ENCODE data around the gene GAS2L1.

The GAS2L1 gene

DNA sequence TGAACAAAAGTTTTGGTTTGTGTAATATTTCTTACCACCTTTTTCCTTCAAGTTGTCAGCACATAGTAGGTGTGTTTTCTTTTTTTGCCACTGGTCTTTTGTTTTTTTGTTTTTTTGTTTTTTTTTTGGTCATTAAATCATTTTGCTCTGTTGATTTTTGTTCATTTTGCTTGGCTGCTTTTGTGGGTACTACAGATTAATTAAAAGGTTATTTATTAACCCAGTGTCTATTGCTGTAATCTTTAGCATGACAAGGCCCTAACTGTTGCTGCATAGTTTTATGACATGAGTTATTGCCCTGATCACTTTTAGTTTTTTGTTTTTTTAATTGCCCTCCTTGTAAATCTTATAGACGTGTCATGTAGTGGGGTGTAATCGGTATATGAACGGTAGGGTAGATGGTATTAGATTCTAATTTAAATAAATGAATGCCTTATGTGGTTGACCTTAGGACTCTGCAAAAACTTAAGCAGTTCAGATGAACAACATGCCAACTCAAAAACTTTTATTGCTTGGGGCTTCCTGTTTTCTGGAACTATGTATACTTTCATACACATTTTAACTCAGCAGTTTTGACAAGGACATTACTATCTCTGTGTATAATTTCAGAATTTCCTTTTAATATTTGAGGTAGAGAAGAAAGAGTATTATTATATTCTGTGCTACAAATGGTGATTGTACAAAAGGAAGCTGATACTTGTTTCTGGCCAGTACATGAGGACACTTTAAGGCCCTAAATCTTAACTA is 30.5 kb upstream of the GAS2L1 start:
- no peak for DNase-seq

GRCh38 chr22:29277927-29278326 is 28.5 kb upstream of the GAS2L1 start:
- no peak for DNase-seq

GRCh38 chr22:29284196-29284595 is 22.3 kb upstream of the GAS2L1 start:
- DNase-seq, result no peak

GRCh38 chr22:29288837-29289236 is 17.6 kb upstream of the GAS2L1 start:
- no peak for DNase-seq

- DNase-seq, result no peak
These were observed 16.4 kb upstream of the GAS2L1 start for GRCh38 chr22:29290061-29290460.

- no peak for DNase-seq
These were observed 15.2 kb upstream of the GAS2L1 start for GRCh38 chr22:29291215-29291614.

- DNase-seq, result no peak
These were observed 14.1 kb upstream of the GAS2L1 start for GRCh38 chr22:29292379-29292778.

DNA sequence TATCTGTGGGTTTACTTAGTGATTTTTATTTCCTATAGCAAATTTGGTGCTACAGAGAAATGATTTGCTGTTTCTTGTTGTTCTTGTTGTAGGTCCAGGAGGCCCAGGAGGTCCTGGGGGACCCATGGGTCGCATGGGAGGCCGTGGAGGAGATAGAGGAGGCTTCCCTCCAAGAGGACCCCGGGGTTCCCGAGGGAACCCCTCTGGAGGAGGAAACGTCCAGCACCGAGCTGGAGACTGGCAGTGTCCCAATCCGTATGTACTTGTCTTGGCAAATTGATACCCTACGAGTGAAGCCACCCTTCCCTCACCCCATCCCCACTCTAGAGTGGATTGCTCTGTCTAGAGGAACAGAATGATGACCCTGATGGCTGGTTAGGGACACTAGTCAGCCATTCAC is 7.8 kb upstream of the GAS2L1 start:
- DNase-seq, result no peak

DNA sequence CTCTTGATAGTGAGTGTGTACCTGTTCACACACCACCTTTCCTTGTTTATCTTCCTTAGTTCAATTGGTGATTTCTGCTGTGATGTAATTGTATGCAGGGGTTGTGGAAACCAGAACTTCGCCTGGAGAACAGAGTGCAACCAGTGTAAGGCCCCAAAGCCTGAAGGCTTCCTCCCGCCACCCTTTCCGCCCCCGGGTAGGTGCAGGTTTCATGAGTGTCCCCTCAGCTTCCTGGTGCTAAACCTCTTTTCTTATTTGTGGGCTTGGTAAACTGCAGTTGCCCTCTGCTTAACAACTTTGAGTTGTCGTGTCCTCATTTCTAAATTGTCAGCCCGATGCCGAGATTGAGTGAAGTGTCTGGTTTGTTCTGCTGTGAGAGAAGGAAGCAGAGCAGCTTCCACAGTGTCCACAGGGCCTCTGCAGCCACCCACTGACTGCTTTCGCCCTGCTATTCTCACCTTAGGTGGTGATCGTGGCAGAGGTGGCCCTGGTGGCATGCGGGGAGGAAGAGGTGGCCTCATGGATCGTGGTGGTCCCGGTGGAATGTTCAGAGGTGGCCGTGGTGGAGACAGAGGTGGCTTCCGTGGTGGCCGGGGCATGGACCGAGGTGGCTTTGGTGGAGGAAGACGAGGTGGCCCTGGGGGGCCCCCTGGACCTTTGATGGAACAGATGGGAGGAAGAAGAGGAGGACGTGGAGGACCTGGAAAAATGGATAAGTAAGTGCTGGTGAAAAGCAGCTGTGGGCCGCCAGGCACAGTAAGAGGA is 7.1 kb upstream of the GAS2L1 start:
- DNase-seq, result no peak

DNA sequence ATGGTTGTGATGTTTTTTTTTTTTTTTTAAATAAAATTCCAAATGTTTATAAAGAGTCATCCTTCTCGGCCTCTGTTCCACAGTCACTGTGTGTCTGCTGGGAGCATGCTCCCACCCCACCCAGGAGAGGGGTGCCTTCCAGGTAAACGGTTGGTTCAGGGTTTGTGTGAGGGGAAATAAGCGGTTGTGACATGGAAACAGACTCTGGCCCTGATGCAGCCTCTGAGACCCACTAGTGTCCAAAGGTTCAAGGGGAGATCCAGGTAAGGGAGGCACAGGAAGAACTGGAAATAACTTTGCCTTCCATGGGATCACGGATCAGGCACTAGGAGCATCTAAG is 6.0 kb upstream of the GAS2L1 start:
- no peak for DNase-seq

DNA sequence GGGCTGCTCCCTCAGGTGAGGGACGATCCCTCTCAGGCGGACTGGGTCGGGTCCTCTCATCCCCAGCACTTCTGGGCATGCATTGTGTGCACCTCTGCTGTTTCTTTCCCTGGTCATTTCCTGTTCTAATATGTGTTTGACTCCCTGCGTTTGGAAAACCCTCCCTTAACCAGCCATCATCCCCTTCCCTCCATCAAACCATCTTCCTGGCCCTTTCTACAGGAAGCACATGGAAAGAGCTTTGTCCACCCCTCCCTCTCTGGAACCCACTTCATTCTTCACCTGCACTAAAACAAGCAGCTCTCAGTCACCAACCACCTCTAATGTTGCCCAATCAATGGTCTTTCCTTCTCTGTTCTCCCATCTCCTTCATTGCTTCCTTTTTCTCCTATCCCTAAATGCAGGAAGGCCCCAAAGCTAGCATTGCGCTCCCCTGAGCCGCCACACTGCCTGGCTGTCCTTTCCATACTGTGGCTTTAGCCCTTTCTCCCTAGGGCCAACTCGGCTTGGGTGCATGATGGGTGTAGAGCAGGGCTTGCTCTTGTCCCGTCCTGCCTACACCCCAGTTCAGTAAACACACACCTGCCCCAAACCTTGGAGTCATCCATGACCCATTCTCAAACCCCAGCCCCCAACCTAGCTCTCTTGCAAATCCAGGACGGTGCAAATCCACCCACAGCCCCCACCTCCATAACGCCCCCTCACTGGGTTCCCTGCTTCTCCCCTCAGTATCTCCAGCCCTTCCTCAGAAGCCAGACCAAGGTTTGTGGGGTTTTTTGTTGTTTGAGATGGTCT is 5.4 kb upstream of the GAS2L1 start:
- DNase-seq, result no peak

GRCh38 chr22:29301716-29302401 is 4.6 kb upstream of the GAS2L1 start:
- no peak for DNase-seq

DNA sequence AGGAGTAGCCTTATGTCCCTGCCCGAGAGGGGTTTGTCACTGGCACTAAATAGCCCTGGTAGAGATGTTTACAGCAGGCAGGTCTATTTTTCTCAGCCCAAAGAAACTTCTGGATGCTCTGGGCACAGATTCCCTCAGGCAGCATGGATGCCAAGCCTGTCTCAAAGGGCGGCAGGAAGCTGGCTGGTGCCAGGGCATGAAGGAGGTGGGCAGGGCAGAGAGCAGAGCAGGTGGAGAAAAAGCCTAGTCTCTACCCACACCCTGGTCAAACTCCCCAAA is 4.1 kb upstream of the GAS2L1 start:
- no peak for DNase-seq

GRCh38 chr22:29302681-29303465 is 3.6 kb upstream of the GAS2L1 start:
- DNase-seq, result no peak

GRCh38 chr22:29305836-29306174 is 645 bp upstream of the GAS2L1 start:
- no peak for DNase-seq

GRCh38 chr22:29306835-29307595 is 565 bp downstream of the GAS2L1 start:
- DNase-seq, result no peak

GRCh38 chr22:29307596-29308147 is 1.2 kb downstream of the GAS2L1 start:
- DNase-seq, result no peak

DNA sequence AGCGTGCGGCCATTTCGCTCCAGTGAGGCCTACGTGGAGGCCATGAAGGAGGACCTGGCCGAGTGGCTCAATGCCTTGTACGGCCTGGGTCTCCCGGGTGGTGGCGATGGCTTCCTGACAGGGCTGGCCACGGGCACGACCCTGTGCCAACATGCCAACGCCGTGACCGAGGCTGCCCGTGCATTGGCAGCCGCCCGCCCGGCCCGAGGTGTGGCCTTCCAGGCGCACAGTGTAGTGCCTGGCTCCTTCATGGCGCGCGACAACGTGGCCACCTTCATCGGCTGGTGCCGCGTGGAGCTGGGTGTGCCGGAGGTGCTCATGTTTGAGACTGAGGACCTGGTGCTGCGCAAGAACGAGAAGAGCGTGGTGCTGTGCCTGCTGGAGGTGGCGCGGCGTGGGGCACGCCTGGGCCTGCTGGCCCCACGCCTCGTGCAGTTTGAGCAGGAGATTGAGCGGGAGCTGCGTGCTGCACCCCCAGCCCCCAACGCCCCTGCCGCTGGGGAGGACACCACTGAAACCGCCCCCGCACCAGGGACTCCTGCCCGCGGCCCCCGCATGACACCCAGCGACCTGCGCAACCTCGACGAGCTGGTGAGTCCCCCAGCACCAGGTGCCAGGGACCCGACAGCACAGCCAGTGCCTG is 1.8 kb downstream of the GAS2L1 start:
- DNase-seq, result no peak

DNA sequence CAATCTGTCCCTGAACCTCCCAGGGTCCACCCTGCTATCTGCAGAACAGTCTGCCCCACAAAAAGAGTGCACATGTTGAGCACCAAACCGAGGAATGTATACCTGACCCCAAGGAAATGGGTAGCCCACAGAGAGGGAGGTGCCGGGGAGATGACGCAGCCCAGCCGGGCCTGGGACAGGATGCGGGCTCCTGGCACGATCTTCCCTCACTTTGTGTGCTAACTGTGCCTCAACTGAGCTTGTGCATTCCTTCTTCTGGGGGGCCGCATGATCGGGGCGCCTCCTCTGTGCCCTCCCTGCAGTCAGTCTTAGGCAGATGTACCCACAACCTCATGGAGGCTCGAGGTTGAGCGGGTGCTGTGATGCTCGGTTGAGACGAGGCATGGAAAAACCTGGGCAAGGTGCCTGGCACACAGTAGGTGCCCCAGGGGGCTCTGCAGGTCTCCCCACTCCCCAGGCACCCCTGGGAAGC is 2.4 kb downstream of the GAS2L1 start:
- no peak for DNase-seq

GRCh38 chr22:29309332-29310064 is 3.0 kb downstream of the GAS2L1 start:
- no peak for DNase-seq

All from NCI-H187 treated with DMSO at 0.1 percent for 48 hours (cell line).